Hippocampal formation (tissue), 2 donors: ENCODE measurements around the gene SPSB2.
"Not testable (repeated sequence)": the region's sequence is repeated elsewhere in the genome, so short reads cannot be mapped to it uniquely, and the experiment has no call there.

ENCODE experiments used
- DNase-seq, 2 donors: peaks; one replicate each; lab custom pipeline; 2025; lab: John Stamatoyannopoulos, UW

The SPSB2 gene

DNA sequence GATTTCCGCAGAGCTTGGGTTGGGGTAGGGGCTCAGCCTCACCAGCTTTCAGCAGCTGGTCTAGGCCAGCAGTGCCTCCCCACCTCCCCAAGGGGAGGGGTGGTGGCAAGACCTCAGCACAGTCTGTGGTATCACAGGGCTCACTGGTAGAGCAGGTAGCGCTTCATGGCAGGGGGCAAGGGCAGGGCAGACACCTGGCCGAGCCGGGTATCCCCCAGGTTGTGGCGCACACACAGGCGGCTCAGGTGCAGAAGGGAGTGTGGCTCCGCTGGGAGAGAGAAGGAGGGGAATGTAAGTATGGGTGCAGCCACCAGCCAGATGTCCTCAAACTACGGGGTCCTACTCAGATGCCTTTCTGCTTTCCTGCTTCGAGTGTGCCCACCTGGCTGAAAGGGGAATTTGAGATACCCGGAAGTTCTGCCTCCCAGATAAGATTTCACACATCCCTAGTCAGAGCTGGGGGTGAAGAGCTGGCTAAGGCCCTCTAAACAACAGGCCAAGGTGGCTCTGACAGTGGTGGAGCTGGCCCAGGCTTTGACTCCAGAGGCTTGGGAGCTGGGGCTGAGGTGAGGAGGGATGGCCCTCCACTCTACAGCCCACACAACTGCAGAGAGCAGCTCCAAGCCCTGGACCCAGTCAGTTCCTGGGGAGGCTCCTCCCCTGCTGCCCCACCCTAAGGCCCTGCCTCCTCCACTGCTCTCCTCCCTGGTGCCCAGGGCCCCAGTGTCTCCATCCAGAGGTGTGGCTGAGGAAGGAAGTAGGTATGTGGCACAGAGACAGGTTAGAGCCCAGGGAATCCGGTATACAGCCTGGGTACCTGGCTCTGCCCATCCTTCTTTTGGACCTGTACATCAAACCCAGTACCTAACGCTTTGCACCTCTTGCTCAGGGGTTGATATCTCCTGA, 1.8 kb downstream of the SPSB2 start:
- DNase-seq: no peak

DNA sequence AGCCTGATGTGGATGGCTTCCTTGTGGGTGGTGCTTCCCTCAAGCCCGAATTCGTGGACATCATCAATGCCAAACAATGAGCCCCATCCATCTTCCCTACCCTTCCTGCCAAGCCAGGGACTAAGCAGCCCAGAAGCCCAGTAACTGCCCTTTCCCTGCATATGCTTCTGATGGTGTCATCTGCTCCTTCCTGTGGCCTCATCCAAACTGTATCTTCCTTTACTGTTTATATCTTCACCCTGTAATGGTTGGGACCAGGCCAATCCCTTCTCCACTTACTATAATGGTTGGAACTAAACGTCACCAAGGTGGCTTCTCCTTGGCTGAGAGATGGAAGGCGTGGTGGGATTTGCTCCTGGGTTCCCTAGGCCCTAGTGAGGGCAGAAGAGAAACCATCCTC, 2.8 kb downstream of the SPSB2 start:
- not testable (repeated sequence) for DNase-seq

DNA sequence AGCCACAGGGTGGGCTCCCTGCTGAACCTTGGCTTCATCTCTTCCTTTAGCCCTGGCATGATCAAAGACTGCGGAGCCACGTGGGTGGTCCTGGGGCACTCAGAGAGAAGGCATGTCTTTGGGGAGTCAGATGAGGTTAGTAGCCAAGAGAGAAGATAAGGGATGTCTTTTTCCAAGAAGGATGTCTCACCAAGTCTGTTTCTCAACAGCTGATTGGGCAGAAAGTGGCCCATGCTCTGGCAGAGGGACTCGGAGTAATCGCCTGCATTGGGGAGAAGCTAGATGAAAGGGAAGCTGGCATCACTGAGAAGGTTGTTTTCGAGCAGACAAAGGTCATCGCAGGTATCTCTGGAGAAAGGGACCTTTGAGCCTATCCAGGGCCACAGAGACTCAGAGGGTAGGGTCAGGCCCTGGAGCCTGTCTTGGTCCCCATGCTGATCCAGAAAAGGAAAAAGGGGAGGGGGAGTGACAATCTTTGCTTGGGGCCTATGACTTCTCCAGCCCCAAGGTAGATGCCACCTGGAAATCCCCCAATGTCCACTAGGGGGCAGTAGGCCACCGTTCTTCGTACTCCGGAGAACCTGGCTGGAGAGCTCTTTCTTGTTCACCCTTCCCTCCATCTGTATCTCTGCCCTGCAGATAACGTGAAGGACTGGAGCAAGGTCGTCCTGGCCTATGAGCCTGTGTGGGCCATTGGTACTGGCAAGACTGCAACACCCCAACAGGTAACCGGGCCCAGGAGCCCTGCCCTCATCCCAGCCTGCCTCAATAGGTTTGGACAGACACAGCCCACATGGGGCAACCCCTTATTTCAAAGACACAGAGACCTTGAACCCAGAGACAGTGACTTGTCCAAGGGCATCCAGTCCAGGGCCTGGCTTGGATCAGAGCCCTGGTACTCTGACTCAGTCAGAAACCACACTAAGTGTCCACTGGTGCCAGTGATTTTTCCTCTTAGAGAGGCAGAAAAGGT, 3.8 kb downstream of the SPSB2 start:
- DNase-seq: peak; percentile 45 to 65

DNA sequence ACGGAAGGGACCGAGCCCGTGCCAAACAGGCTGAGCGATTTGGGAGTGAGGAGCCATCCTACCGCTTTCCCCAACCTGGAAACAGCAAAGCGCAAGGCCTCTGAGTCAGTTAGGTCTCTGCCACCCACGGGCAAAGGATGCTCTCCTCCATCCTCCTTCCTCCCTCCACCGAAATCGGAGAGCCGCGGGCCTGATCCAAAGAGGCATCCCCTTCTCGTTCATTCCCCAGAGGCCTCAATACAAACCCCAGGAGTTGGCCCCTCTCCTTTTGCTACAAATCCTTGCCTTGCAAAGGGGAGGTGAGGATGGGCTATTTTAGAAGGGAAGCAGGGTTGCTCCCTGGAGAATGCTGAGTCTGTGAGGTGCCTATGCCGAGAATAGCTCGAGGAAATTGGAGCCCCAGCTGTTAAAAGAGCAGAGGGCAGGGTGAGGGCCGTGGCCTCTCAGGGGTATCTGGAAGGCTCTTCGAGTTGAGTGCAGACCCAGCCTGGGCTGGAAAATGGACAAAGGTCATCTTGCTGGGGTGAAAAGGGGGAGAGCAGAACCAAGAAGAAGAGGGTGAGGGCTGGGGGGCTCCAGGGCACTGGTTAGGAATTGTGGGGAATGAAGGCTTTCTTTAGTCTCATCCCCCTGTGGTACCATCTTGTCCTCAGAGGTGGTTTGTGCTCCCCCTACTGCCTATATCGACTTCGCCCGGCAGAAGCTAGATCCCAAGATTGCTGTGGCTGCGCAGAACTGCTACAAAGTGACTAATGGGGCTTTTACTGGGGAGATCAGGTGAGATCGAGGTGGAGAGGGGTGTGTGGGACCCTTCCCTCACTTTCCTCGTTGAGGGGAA, 4.7 kb downstream of the SPSB2 start:
- no peak for DNase-seq

DNA sequence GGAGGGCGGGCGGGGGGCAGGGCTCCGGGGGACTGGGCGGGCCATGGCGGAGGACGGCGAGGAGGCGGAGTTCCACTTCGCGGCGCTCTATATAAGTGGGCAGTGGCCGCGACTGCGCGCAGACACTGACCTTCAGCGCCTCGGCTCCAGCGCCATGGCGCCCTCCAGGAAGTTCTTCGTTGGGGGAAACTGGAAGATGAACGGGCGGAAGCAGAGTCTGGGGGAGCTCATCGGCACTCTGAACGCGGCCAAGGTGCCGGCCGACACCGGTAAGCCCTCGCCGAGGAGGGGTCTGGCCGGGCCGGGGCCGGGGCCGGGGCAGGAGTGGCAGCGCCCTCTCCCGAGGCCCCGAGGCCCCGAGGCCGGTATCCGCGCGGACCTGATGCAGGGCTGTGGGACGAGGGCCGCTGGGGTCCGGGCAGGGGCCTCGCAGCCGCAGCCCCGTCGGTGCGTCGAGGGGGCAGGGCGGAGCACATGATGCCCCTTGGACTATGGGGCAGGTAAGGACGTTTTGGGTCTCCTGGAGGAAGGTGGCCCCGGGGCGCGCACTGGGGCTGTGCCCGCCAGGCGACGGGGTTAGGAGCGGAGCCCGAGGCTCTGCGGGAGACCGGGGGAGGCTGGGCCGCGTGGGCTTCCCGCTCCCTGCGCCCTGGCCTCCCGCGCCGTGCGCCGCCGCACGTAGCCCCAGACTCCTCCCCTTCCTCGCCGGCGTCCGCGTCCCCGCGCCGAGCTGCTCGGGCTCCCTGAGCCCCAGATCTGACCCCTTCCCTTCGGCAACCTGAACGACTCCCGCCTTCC, 5.5 kb downstream of the SPSB2 start, which contains the start of gene TPI1:
TSS of gene TPI1 (plus strand) at position 119 of the 798 bp plus-strand sequence. CDS start at position 155, 36 bp downstream.
- peak; percentile 80 to 82 for DNase-seq

DNA sequence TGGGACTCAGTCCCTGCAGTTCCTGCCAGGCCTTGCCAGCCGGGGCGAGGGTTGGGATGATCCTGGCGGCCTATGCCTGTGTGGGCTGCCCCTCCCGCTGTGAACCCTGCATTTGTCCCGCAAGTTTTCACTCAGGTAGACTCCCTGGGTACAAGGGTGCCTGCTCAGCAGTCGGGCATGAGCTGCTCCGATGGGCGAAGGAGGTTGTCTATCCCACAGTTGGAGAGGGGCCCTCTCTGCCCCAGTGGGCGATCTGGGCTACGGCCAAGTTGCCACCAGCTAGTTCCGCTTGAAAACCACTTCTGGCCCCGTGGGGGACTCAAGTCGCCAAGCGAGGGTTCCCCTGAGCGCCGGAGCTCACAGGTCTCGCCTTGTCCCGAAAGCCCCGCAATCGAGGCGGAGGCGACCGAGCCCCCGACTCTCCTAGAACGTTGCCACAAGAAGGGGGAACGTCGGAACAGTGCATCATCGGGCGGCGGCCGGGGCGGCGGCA, 6.1 kb downstream of the SPSB2 start:
- peak in 1 of 2 donors; percentile 56 for DNase-seq

GRCh38 chr12:6866163-6866919, 6.8 kb downstream of the SPSB2 start:
- no peak for DNase-seq

GRCh38 chr12:6865307-6865706, 7.8 kb downstream of the SPSB2 start:
- not testable (repeated sequence) for DNase-seq

- DNase-seq: no peak
Measured at GRCh38 chr12:6863586-6864321, 9.3 kb downstream of the SPSB2 start.

DNA sequence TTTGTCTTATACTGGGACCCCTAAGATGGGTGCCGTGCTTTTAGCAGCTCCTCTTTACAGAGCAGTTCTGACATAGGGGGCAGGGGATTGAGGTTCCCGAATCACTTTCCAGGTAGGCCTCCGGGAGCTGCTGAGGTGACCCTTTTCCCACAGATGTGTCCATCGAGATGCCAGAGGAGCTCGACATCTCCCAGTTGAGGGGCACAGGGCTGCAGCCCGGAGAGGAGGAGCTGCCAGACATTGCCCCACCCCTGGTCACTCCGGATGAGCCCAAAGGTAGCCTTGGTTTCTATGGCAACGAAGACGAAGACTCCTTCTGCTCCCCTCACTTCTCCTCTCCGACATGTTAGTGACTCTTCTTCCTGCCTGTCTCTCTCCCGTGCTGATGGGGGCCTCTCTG, 10.1 kb downstream of the SPSB2 start:
- DNase-seq: no peak

DNA sequence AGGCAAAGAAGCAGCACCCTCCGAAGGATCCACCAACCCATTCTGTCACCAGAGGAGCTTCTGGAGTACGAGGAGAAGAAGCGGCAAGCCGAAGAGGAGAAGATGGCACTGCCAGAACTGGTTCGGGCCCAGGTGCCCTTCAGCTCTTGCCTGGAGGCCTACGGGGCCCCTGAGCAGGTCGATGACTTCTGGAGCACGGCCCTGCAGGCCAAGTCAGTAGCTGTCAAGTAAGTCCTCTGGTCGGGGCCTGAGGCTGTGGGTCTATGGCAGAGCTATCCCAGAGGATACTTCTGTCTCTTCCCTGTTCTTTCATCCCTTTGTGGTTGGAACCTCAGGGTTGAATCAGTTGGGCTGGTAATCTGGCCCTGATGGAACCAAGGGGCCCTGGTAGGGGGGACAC, 11.7 kb downstream of the SPSB2 start:
- no peak for DNase-seq

- DNase-seq: no peak
Measured at GRCh38 chr12:6860942-6861341, 12.2 kb downstream of the SPSB2 start.

DNA sequence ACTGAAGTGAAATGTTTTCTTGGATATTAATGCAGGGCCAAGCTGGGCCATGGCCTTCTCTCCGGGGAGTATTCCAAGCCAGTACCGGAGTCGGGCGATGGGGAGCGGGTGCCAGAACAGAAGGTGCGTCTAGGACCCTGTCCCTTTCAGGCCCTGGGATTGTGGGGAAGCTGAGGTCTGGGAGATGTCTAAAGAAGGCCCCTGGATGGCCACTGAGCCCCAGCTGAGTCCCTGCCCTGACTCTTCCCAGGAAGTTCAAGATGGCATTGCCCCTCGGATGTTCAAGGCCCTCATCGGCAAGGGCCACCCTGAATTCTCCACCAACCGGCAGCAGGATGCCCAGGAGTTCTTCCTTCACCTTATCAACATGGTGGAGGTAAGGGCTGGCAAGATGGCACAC, 13.0 kb downstream of the SPSB2 start:
- DNase-seq: no peak

DNA sequence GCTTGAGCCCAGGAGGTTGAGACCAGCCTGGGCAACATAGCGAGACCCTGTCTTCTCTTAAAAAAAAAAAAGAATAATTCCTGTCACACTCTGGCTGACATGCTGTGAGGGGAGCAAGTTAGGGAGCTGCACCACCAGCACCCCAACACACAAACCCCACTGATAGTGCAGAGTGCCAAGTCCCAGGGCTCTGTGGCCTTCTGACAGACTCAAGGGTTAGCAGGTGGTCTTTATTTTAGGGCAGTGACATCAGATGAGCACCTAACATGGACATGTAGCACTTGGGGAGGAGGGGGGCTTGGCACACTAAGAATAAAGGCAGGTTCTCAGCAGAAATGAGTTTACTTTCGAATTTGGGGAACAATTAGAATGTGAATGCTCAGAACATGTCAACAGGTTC, 14.3 kb downstream of the SPSB2 start:
- DNase-seq: no peak

DNA sequence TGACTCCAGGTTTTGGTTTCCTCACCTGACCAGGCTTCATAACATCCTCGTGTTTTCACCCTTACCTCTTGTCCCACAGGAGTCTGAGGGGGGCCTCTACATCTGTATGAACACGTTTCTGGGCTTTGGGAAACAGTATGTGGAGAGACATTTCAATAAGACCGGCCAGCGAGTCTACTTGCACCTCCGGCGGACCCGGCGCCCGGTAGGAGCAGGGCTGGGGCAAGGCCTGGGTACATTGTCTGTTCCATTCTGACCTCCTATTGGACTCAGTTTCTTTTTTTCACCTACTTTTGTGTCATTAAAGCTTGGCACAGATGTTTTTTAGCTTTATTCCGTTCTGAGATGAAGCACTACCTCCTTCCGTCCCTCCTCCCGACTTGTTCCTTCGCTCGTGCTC, 17.8 kb downstream of the SPSB2 start:
- DNase-seq: no peak

GRCh38 chr12:6854036-6854435, 19.1 kb downstream of the SPSB2 start:
- DNase-seq: no peak

GRCh38 chr12:6853626-6854025, 19.5 kb downstream of the SPSB2 start:
- no peak for DNase-seq

DNA sequence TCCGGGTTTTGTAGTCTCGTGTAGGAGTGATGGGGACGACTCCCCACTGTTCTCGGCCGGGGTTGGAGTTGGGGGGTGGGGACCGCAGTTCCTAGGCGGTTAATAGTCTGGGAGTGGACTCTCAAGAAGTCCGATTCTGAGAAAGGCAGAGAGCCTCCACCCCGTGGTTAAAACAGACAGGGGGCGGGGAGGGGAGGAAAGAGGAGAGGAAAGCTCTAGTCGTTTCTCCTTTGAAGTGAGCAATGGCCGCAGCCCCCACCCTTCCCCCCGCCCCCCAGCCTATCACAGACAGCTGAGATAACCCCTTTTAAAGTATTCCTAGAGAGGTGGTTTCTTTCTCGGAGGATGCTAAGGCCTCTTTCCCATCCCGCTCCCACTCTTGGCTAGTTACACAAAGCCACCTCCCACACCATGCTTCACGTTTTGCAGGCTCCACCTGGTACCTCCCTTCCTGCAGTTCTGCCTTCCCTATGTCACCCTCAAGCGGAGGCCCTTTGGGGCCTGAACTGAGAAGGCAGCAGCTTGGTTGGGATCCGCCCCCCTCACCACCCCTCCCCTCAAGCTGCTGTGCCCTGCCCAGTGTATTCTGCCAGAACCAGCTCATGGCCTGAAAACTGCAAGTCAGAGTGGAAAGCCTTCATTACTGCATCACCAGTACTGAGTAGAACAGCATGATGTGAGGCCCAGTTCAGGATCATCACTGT, 20.3 kb downstream of the SPSB2 start:
- DNase-seq: peak; percentile 42 to 48
